SK-N-SH (cell line): ENCODE data around the gene PLEKHG3. TPM values are rescaled to one million over a fixed set of nuclear protein-coding genes. Genes with fewer than 3 reads are reported as not detected.

Experiments
- CTCF ChIA-PET: fragments of 300-600, 350-600 bp; formaldehyde crosslinking; extraction: SDS; loops from one replicate; lab custom pipeline; 2021; lab: Yijun Ruan, JAX
- POLR2A ChIA-PET: fragments of 350-600 bp; sonication (Branson Sonifier 250); formaldehyde crosslinking; extraction: SDS; loops from one replicate; lab custom pipeline; 2020; ENCODE audit warnings: antibody characterized with exemption, inconsistent platforms; lab: Yijun Ruan, JAX
- DNase-seq: peaks from one replicate; pipeline ENCODE4 v3.0.0; 2012
- H2AFZ ChIP-seq: fragments of 200-600 bp; sonication (generic); 2 replicates; pipeline ENCODE4 v1.8.1; 2016; ENCODE audit warnings: antibody characterized with exemption, mild to moderate bottlenecking, low read depth
- H3F3A ChIP-seq: fragments of 200-600 bp; sonication (generic); replicated peaks from 2 replicates; pipeline ENCODE3; 2016; ENCODE audit warnings: antibody characterized with exemption, mild to moderate bottlenecking; ENCODE audit not compliant: insufficient read depth
- H3K27ac ChIP-seq, 2 experiments: fragments of 200-500 bp in 1 of 2; fragments of 200-600 bp in 1 of 2; sonication (Bioruptor generic) in 1 of 2; sonication (generic), shearing (Covaris generic) in 1 of 2; 2 replicates each; pipeline versions ENCODE4 v1.5.1 to v1.6.1; 2014 to 2016; ENCODE audit warnings: low read depth in 2 of 2, inconsistent platforms in 1 of 2, low read length in 1 of 2, mild to moderate bottlenecking in 1 of 2, mixed read lengths in 1 of 2
- H3K27me3 ChIP-seq: fragments of 200-600 bp; sonication (generic), shearing (Covaris generic); 2 replicates; pipeline ENCODE4 v1.6.1; 2016; ENCODE audit warnings: mixed run types; ENCODE audit not compliant: insufficient read depth
- H3K36me3 ChIP-seq, 2 experiments: fragments of 200-500 bp in 1 of 2; fragments of 200-600 bp in 1 of 2; sonication (Bioruptor generic) in 1 of 2; sonication (generic) in 1 of 2; replicated peaks in 1 of 2; 2 replicates each; pipeline versions ENCODE3 to v1.5.1; 2014 to 2016; ENCODE audit warnings: low read length in 1 of 2, mild to moderate bottlenecking in 1 of 2; ENCODE audit not compliant: insufficient read depth in 2 of 2, control insufficient read depth in 1 of 2
- H3K4me1 ChIP-seq, 2 experiments: fragments of 200-500 bp in 1 of 2; fragments of 200-600 bp in 1 of 2; sonication (Bioruptor generic) in 1 of 2; sonication (generic), shearing (Covaris generic) in 1 of 2; 2 replicates each; pipeline versions ENCODE4 v1.5.1 to v1.6.1; 2014 to 2016; ENCODE audit warnings: low read depth in 1 of 2, low read length in 1 of 2, mixed run types in 1 of 2; ENCODE audit not compliant: insufficient read depth in 2 of 2, control insufficient read depth in 1 of 2
- H3K4me2 ChIP-seq: fragments of 200-600 bp; sonication (generic), shearing (Covaris generic); 2 replicates; pipeline ENCODE4 v1.6.1; 2017; ENCODE audit warnings: mixed run types
- H3K4me3 ChIP-seq, 2 experiments: fragments of 200-500 bp in 1 of 2; fragments of 200-600 bp in 1 of 2; sonication (Bioruptor generic) in 1 of 2; sonication (generic), shearing (Covaris generic) in 1 of 2; 2 replicates each; pipeline versions ENCODE4 v1.5.1 to v1.8.1; 2014 to 2016; ENCODE audit warnings: low read depth in 2 of 2, inconsistent platforms in 1 of 2, low read length in 1 of 2, mild to moderate bottlenecking in 1 of 2, mixed read lengths in 1 of 2, moderate library complexity in 1 of 2
- H3K79me2 ChIP-seq: fragments of 200-600 bp; sonication (generic); 2 replicates; pipeline ENCODE4 v1.8.1; 2017; ENCODE audit warnings: mild to moderate bottlenecking; ENCODE audit not compliant: insufficient read depth
- H3K9ac ChIP-seq: fragments of 200-600 bp; sonication (generic); 2 replicates; pipeline ENCODE4 v1.6.1; 2017; ENCODE audit warnings: mixed run types
- H3K9me2 ChIP-seq: fragments of 200-600 bp; sonication (generic); 2 replicates; pipeline ENCODE4 v1.6.1; 2017; ENCODE audit warnings: mixed run types
- H3K9me3 ChIP-seq: fragments of 200-600 bp; sonication (generic); 2 replicates; pipeline ENCODE4 v1.6.1; 2017; ENCODE audit warnings: mixed run types, mild to moderate bottlenecking, moderate library complexity
- H4K20me1 ChIP-seq: fragments of 200-600 bp; sonication (generic); 2 replicates; pipeline ENCODE4 v1.6.1; 2017; ENCODE audit warnings: mild to moderate bottlenecking, mixed run types; ENCODE audit not compliant: insufficient read depth
- CHD2 ChIP-seq: fragments of 150-350 bp; IDR thresholded peaks from 2 replicates; pipeline ENCODE4 v1.6.1; 2018; ENCODE audit warnings: low read length; ENCODE audit not compliant: partially characterized antibody
- EP300 ChIP-seq, 2 experiments: IDR thresholded peaks; 2 replicates each; pipeline versions ENCODE4 v1.4.0 to v1.6.1; 2012; ENCODE audit warnings: borderline replicate concordance in 1 of 2, low read depth in 1 of 2, low read length in 1 of 2
- IRF3 ChIP-seq: fragments of 150-350 bp; IDR thresholded peaks from 2 replicates; pipeline ENCODE4 v1.6.1; 2016; ENCODE audit warnings: mild to moderate bottlenecking, low read depth, low read length
- MAX ChIP-seq: IDR thresholded peaks from 2 replicates; pipeline ENCODE4 v1.4.0; 2012; ENCODE audit warnings: low read depth
- MEF2A ChIP-seq: IDR thresholded peaks from 2 replicates; pipeline ENCODE4 v1.4.0; 2012; ENCODE audit warnings: low read depth, borderline replicate concordance
- MXI1 ChIP-seq: IDR thresholded peaks from 2 replicates; pipeline ENCODE4 v1.6.1; 2012; ENCODE audit warnings: mild to moderate bottlenecking, low read depth, low read length, improper control_type of control experiment
- POLR2AphosphoS5 ChIP-seq: IDR thresholded peaks from 2 replicates; pipeline ENCODE4 v1.6.1; 2012; ENCODE audit warnings: low read depth, low read length
- RAD21 ChIP-seq: IDR thresholded peaks from 2 replicates; pipeline ENCODE4 v1.6.1; 2012; ENCODE audit warnings: mild to moderate bottlenecking, low read length
- REST ChIP-seq: IDR thresholded peaks from 2 replicates; pipeline ENCODE4 v1.6.1; 2012; ENCODE audit warnings: mild to moderate bottlenecking, low read depth, low read length, moderate library complexity
- RFX5 ChIP-seq: IDR thresholded peaks from 2 replicates; pipeline ENCODE4 v1.6.1; 2012; ENCODE audit warnings: mild to moderate bottlenecking, improper control_type of control experiment, low read length
- RXRA ChIP-seq: IDR thresholded peaks from 2 replicates; pipeline ENCODE4 v1.4.0; 2012; ENCODE audit warnings: low read depth, mild to moderate bottlenecking, borderline replicate concordance
- TAF1 ChIP-seq: IDR thresholded peaks from 2 replicates; pipeline ENCODE4 v1.6.1; 2012; ENCODE audit warnings: low read depth, mild to moderate bottlenecking, low read length, moderate library complexity, borderline replicate concordance
- TCF12 ChIP-seq: IDR thresholded peaks from 2 replicates; pipeline ENCODE4 v1.4.0; 2012
- USF1 ChIP-seq: IDR thresholded peaks from 2 replicates; pipeline ENCODE4 v1.4.0; 2012; ENCODE audit warnings: low read depth, borderline replicate concordance
- YY1 ChIP-seq: IDR thresholded peaks from 2 replicates; pipeline ENCODE4 v1.4.0; 2012; ENCODE audit warnings: low read depth, mild to moderate bottlenecking
- WGBS: methylation state at CpG from one replicate; pipeline ENCODE4 v1.1.6; 2017; ENCODE audit warnings: low lambda C conversion rate; 5-methylcytosine and 5-hydroxymethylcytosine counted together
- polyA plus RNA-seq, 3 experiments: library from polyadenylated mRNA; depleted of rRNA; stranded (reverse); fragments of >200 nt; gene quantifications; 2 replicates each; pipeline ENCODE4 v1.2.3, GENCODE V29; 2012

Gene PLEKHG3
- polyA plus RNA-seq, 1 of the 3 experiments (the other 2 are of a cell fraction), result 5.1 TPM

- H3K27ac ChIP-seq, result no peak overlapping the region
- H3K79me2 ChIP-seq, result peaks cover 12% of the 10 kb centered on the region; the same call in 1 of the 2 replicates
- CTCF ChIA-PET, result interaction anchor here (0.5 to 3.4 kb wide), 3 partner anchors 23 to 410 kb away, joined by 3 to 11 read pairs (median 3); no protein-coding TSS in a partner anchor
- H3K27me3 ChIP-seq, result no peaks in the 10 kb centered on the region
- no peak for TF ChIP-seq EP300 (IDR thresholded peaks at IDR 0.05; ENCODE audit: borderline replicate concordance in 1 of 2, low read depth in 1 of 2, low read length in 1 of 2)
- TF ChIP-seq, all 33 proteins: peak for 0
- H3K4me3 ChIP-seq, result no peak overlapping the region
- 69% methylated on average over 7 of the region's 7 CpGs for WGBS
- H2AFZ ChIP-seq, result no peak overlapping the region; the same call in 1 of the 2 replicates
- POLR2A ChIA-PET, result no interaction called here
- H3K9me2 ChIP-seq, result no peaks in the 10 kb centered on the region
- no peaks in the 10 kb centered on the region for H3K9me3 ChIP-seq
- no peak for DNase-seq
- peaks cover 16 to 17% of the 10 kb centered on the region in 2 experiments; a peak in 2 of 4 replicates for H3K4me1 ChIP-seq
- H4K20me1 ChIP-seq, result no peaks in the 10 kb centered on the region
- H3F3A ChIP-seq, result no peaks in the 10 kb centered on the region
- H3K4me2 ChIP-seq, result no peak overlapping the region
- no peaks in the 10 kb centered on the region for H3K36me3 ChIP-seq
- no peak overlapping the region for H3K9ac ChIP-seq
These were observed 15.9 kb downstream of the PLEKHG3 start for GRCh38 chr14:64720131-64720576.

- Histone ChIP-seq H3K4me3 (no peak overlapping the region), H3K9ac (no peak overlapping the region), H3F3A (no peaks in the 10 kb centered on the region), H3K4me1 (peaks cover 18 to 23% of the 10 kb centered on the region in 2 experiments; a peak in 2 of 4 replicates), H3K27ac (no peak overlapping the region), H4K20me1 (peaks cover 3% of the 10 kb centered on the region; the same call in 1 of the 2 replicates), H3K79me2 (peaks cover 15% of the 10 kb centered on the region; the same call in 1 of the 2 replicates), H2AFZ (no peak overlapping the region), H3K36me3 (no peaks in the 10 kb centered on the region), H3K4me2 (no peak overlapping the region), H3K9me3 (no peaks in the 10 kb centered on the region), H3K9me2 (no peaks in the 10 kb centered on the region), H3K27me3 (no peaks in the 10 kb centered on the region)
- ChIA-PET CTCF (interaction anchor here (1.1 to 3.4 kb wide), 2 partner anchors 38 to 210 kb away, joined by 3 to 11 read pairs; no protein-coding TSS in a partner anchor), POLR2A (no interaction called here)
- no peak for DNase-seq
- 81% methylated on average over 4 of the region's 5 CpGs for WGBS
- no peak for TF ChIP-seq MEF2A
These were observed 17.2 kb downstream of the PLEKHG3 start for GRCh38 chr14:64721391-64721791.

GRCh38 chr14:64721899-64722298, 17.7 kb downstream of the PLEKHG3 start:
- H3K9me3 ChIP-seq, result no peaks in the 10 kb centered on the region
- no peak overlapping the region for H2AFZ ChIP-seq
- H3K36me3 ChIP-seq, result no peaks in the 10 kb centered on the region
- ChIA-PET POLR2A (no interaction called here), CTCF (interaction anchor here (1.1 to 3.4 kb wide), 2 partner anchors 38 to 211 kb away, joined by 3 to 11 read pairs; no protein-coding TSS in a partner anchor)
- no peak for DNase-seq
- 98% methylated on average over 9 of the region's 9 CpGs for WGBS
- H3K27me3 ChIP-seq, result no peaks in the 10 kb centered on the region
- H3K4me1 ChIP-seq, result peaks cover 19 to 26% of the 10 kb centered on the region in 2 experiments; a peak in 2 of 4 replicates
- H3K9ac ChIP-seq, result no peak overlapping the region
- peaks cover 3% of the 10 kb centered on the region; the same call in 1 of the 2 replicates for H4K20me1 ChIP-seq
- no peak overlapping the region for H3K27ac ChIP-seq
- TF ChIP-seq TCF12 (no peak), MAX (no peak), USF1 (no peak), TAF1 (no peak), EP300 (IDR thresholded peaks at IDR 0.05; ENCODE audit: borderline replicate concordance in 1 of 2, low read depth in 1 of 2, low read length in 1 of 2) (no peak), RAD21 (no peak), MXI1 (no peak), RXRA (no peak), CHD2 (no peak), POLR2AphosphoS5 (no peak), RFX5 (no peak), REST (no peak), IRF3 (no peak), YY1 (no peak)
- H3K4me3 ChIP-seq, result no peak overlapping the region
- H3K9me2 ChIP-seq, result no peaks in the 10 kb centered on the region
- no peak overlapping the region for H3K4me2 ChIP-seq
- no peaks in the 10 kb centered on the region for H3F3A ChIP-seq
- H3K79me2 ChIP-seq, result peaks cover 15% of the 10 kb centered on the region; the same call in 1 of the 2 replicates
